ENCODE measurements around the gene TBC1D24. TPM values are rescaled to one million over a fixed set of nuclear protein-coding genes. Genes with fewer than 3 reads are reported as not detected.

TBC1D24 gene
- total and polyA plus RNA-seq, 9 of the 15 experiments (the other 6 are each of a cell fraction or from before 2014, with no cell fraction given): 1.7 to 22.6 (median 7.2) TPM

GRCh38 chr16:2450975-2451381, 23.9 kb upstream of the TBC1D24 start:
- Histone ChIP-seq H3K4me2 (ENCODE audit: insufficient read depth, low read length) (no peak overlapping the region), H3K36me3 (ENCODE audit: control insufficient read depth, insufficient read depth, low read length) (peaks cover 91% of the 10 kb centered on the region; the same call in 2 of the 3 replicates), H3K27me3 (ENCODE audit: control insufficient read depth in 2 of 2, insufficient read depth in 2 of 2, low read length in 2 of 2) (no peaks in the 10 kb centered on the region; a peak in 1 of 5 replicates), H3K27ac (ENCODE audit: extremely low read depth, low read depth, low read length) (no peak overlapping the region), H2AFZ (ENCODE audit: low read depth, low read length) (no peak overlapping the region), H3K9ac (ENCODE audit: insufficient read depth in 1 of 2, low read depth in 2 of 2, low read length in 2 of 2) (peak overlapping the region in 1 of 2 experiments; percentile 58; a peak in 1 of 4 replicates), H3K4me1 (replicated peaks in 1 of 2; ENCODE audit: control insufficient read depth in 2 of 2, insufficient read depth in 2 of 2, low read length in 2 of 2) (peaks cover 0 to 33% of the 10 kb centered on the region in 2 experiments; a peak in 2 of 5 replicates), H3K9me1 (ENCODE audit: control insufficient read depth, insufficient read depth, low read length) (no peaks in the 10 kb centered on the region), H3K79me2 (ENCODE audit: control insufficient read depth, insufficient read depth, low read length) (no peaks in the 10 kb centered on the region), H4K20me1 (replicated peaks; ENCODE audit: control insufficient read depth, insufficient read depth, low read length) (no peaks in the 10 kb centered on the region), H3K4me3 (no peak overlapping the region), H3K9me3 (replicated peaks; ENCODE audit: control insufficient read depth, insufficient read depth, low read depth, low read length) (no peaks in the 10 kb centered on the region)
- POLR2A ChIA-PET: interaction anchor here (0.6 to 2.2 kb wide), 4 partner anchors 8 to 21 kb away, joined by 4 to 10 read pairs (median 6); no protein-coding TSS in a partner anchor
- DNase-seq (ENCODE audit: extremely low read depth in 1 of 4, low spot score in 3 of 4) (no peak), ATAC-seq (no peak), FAIRE-seq (no peak)
- BruUV-seq (replicated peaks): no TSS peak
- in situ Hi-C loops (cut with MboI): no loop called here
- 93% methylated on average over 15 of the region's 19 CpGs for WGBS (ENCODE audit: insufficient coverage, low coverage, missing lambda C conversion rate)
- intact Hi-C loops (cut with micrococcal nuclease): no loop called here
- CTCF ChIA-PET (ENCODE audit: low intra/inter-chr PET ratio): interaction anchor here (0.6 kb wide), 1 partner anchor 59 kb away, joined by 3 read pairs; no protein-coding TSS in a partner anchor
- TF ChIP-seq ERF (CRISPR knock-in tag; IDR thresholded peaks at IDR 0.05) (no peak), RBFOX2 (IDR thresholded peaks at IDR 0.05; ENCODE audit: low read depth, low read length) (peak; percentile 37)

GRCh38 chr16:2451851-2452320, 23.0 kb upstream of the TBC1D24 start:
- POLR2A ChIA-PET: interaction anchor here (1.5 to 1.8 kb wide), 2 partner anchors 7 to 12 kb away, joined by 5 to 8 read pairs; no protein-coding TSS in a partner anchor
- no peak for TF ChIP-seq TAF9B (IDR thresholded peaks at IDR 0.05; ENCODE audit: partially characterized antibody)
- no peak for TF ChIP-seq ZNF280A (IDR thresholded peaks at IDR 0.05; ENCODE audit: low read depth, partially characterized antibody)
- TF ChIP-seq RBM22 (IDR thresholded peaks at IDR 0.05; ENCODE audit: low read depth, low read length, poor library complexity, severe bottlenecking): peak; percentile 43
- peak; percentile 56 for TF ChIP-seq POLR2G (IDR thresholded peaks at IDR 0.05; ENCODE audit: low read depth, low read length)
- H3K9me3 ChIP-seq (replicated peaks; ENCODE audit: control insufficient read depth, insufficient read depth, low read depth, low read length): no peaks in the 10 kb centered on the region

More at GRCh38 chr16:2451851-2452320, 23.0 kb upstream of the TBC1D24 start:
- Histone ChIP-seq H3K27ac (ENCODE audit: extremely low read depth, low read depth, low read length) (no peak overlapping the region), H3K4me2 (ENCODE audit: insufficient read depth, low read length) (no peak overlapping the region), H3K4me3 (no peak overlapping the region), H4K20me1 (replicated peaks; ENCODE audit: control insufficient read depth, insufficient read depth, low read length) (no peaks in the 10 kb centered on the region), H3K36me3 (ENCODE audit: control insufficient read depth, insufficient read depth, low read length) (peaks cover 91% of the 10 kb centered on the region; the same call in 2 of the 3 replicates), H3K4me1 (replicated peaks in 1 of 2; ENCODE audit: control insufficient read depth in 2 of 2, insufficient read depth in 2 of 2, low read length in 2 of 2) (peaks cover 0 to 33% of the 10 kb centered on the region in 2 experiments; a peak in 2 of 5 replicates), H3K27me3 (ENCODE audit: control insufficient read depth in 2 of 2, insufficient read depth in 2 of 2, low read length in 2 of 2) (no peaks in the 10 kb centered on the region; a peak in 1 of 5 replicates), H3K9me1 (ENCODE audit: control insufficient read depth, insufficient read depth, low read length) (no peaks in the 10 kb centered on the region), H3K9ac (ENCODE audit: insufficient read depth in 1 of 2, low read depth in 2 of 2, low read length in 2 of 2) (peak overlapping the region in 1 of 2 experiments; percentile 31; a peak in 1 of 4 replicates), H3K79me2 (ENCODE audit: control insufficient read depth, insufficient read depth, low read length) (no peaks in the 10 kb centered on the region), H2AFZ (ENCODE audit: low read depth, low read length) (no peak overlapping the region)
- CTCF ChIA-PET (ENCODE audit: low intra/inter-chr PET ratio): no interaction called here
- ATAC-seq (no peak), DNase-seq (ENCODE audit: extremely low read depth in 1 of 4, low spot score in 3 of 4) (no peak), FAIRE-seq (no peak)
- WGBS (ENCODE audit: insufficient coverage, low coverage, missing lambda C conversion rate): 95% methylated on average over 17 of the region's 18 CpGs
- in situ Hi-C loops (cut with MboI) (no loop called here), intact Hi-C loops (cut with micrococcal nuclease) (no loop called here)
- no TSS peak for BruUV-seq (replicated peaks)
